ENCODE results near the gene FAM219A.

FAM219A gene

DNA sequence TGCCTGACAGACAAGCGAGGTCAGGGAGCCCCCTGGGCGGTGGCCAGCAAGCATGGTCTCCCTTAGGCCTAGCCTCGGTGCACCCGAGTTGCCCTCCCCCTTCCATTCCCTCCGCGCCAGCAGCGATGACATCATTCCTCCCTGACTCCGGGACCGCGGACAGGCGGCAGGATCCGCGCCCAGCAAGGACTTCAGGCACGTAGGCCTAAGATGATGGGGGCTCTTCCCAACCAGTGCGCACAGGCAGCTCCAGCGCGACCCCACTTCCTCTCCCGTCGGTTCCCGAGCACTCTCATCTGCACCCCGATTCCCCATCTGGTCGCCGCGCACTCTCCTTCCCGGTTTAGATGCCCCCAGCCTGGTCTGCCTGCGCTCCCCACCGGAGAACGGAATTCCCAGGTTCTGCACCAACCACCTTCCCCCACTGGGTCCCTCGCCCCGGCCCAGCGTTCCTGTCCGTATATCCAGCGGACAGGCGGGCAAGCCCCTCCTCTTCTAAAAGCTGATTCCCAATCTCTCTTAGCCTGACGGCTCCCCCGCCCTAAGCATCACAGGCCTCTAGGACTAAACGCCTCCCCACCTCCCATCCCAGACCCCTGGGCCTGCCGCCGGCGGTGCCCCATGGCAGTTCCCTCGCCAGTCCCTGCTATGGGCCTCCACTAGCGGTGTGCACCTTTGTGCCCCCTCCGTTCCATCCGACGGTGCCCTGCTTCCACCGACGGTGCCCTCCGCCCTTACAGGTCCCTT lies 931 bp downstream of the FAM219A start (continued):
- no peak for TF ChIP-seq MEIS1 (CRISPR knock-in tag; IDR thresholded peaks at IDR 0.05; ENCODE audit: borderline replicate concordance)
- TF ChIP-seq ZNF600 (tag by site-specific recombination; IDR thresholded peaks at IDR 0.05), result peak; percentile 98
- peak; percentile 93 for TF ChIP-seq ZNF501 (tag by site-specific recombination; IDR thresholded peaks at IDR 0.05)
- peak; percentile 90 for TF ChIP-seq ZNF335 (tag by site-specific recombination; conservative IDR thresholded peaks at IDR 0.05)
- TF ChIP-seq ZNF560 (tag by site-specific recombination; IDR thresholded peaks at IDR 0.05; ENCODE audit: borderline replicate concordance), result no peak
- no peak for TF ChIP-seq ZNF654 (tag by site-specific recombination; IDR thresholded peaks at IDR 0.05; ENCODE audit: low read depth)
- TF ChIP-seq, protein P1, sequence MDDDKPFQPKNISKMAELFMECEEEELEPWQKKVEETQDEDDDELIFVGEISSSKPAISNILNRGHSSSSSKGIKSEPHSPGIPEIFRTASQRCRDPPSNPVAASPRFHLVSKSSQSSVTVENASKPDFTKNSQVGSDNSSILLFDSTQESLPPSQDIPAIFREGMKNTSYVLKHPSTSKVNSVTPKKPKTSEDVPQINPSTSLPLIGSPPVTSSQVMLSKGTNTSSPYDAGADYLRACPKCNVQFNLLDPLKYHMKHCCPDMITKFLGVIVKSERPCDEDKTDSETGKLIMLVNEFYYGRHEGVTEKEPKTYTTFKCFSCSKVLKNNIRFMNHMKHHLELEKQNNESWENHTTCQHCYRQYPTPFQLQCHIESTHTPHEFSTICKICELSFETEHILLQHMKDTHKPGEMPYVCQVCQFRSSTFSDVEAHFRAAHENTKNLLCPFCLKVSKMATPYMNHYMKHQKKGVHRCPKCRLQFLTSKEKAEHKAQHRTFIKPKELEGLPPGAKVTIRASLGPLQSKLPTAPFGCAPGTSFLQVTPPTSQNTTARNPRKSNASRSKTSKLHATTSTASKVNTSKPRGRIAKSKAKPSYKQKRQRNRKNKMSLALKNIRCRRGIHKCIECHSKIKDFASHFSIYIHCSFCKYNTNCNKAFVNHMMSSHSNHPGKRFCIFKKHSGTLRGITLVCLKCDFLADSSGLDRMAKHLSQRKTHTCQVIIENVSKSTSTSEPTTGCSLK (tag by site-specific recombination; IDR thresholded peaks at IDR 0.05), result no peak
- TF ChIP-seq ZNF223 (tag by site-specific recombination; IDR thresholded peaks at IDR 0.05), result no peak
- TF ChIP-seq ZNF791 (tag by site-specific recombination; IDR thresholded peaks at IDR 0.05), result no peak
- TF ChIP-seq ZNF239 (tag by site-specific recombination; IDR thresholded peaks at IDR 0.05), result no peak
- TF ChIP-seq, protein P2, sequence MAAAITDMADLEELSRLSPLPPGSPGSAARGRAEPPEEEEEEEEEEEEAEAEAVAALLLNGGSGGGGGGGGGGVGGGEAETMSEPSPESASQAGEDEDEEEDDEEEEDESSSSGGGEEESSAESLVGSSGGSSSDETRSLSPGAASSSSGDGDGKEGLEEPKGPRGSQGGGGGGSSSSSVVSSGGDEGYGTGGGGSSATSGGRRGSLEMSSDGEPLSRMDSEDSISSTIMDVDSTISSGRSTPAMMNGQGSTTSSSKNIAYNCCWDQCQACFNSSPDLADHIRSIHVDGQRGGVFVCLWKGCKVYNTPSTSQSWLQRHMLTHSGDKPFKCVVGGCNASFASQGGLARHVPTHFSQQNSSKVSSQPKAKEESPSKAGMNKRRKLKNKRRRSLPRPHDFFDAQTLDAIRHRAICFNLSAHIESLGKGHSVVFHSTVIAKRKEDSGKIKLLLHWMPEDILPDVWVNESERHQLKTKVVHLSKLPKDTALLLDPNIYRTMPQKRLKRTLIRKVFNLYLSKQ (tag by site-specific recombination; IDR thresholded peaks at IDR 0.05; ENCODE audit: borderline replicate concordance), result no peak
- peak; percentile 84 for TF ChIP-seq ZBTB48 (tag by site-specific recombination; IDR thresholded peaks at IDR 0.05)
- TF ChIP-seq, protein P3, sequence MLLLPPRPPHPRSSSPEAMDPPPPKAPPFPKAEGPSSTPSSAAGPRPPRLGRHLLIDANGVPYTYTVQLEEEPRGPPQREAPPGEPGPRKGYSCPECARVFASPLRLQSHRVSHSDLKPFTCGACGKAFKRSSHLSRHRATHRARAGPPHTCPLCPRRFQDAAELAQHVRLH (tag by site-specific recombination; IDR thresholded peaks at IDR 0.05), result peak; percentile 21; the same call in 1 of the 2 replicates
- no peak for TF ChIP-seq ZNF701 (tag by site-specific recombination; IDR thresholded peaks at IDR 0.05)
- TF ChIP-seq RBAK (tag by site-specific recombination; IDR thresholded peaks at IDR 0.05), result no peak
- TF ChIP-seq, protein P4, sequence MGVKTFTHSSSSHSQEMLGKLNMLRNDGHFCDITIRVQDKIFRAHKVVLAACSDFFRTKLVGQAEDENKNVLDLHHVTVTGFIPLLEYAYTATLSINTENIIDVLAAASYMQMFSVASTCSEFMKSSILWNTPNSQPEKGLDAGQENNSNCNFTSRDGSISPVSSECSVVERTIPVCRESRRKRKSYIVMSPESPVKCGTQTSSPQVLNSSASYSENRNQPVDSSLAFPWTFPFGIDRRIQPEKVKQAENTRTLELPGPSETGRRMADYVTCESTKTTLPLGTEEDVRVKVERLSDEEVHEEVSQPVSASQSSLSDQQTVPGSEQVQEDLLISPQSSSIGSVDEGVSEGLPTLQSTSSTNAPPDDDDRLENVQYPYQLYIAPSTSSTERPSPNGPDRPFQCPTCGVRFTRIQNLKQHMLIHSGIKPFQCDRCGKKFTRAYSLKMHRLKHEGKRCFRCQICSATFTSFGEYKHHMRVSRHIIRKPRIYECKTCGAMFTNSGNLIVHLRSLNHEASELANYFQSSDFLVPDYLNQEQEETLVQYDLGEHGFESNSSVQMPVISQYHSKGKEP (tag by site-specific recombination; IDR thresholded peaks at IDR 0.05), result no peak
- 0 out of 2 replicates have a peak, but pooled peaks have one; percentile 19 for TF ChIP-seq ZNF777 (tag by site-specific recombination; IDR thresholded peaks at IDR 0.05; ENCODE audit: borderline replicate concordance)
- TF ChIP-seq ZNF426 (tag by site-specific recombination; IDR thresholded peaks at IDR 0.05), result no peak
- TF ChIP-seq, protein P5, sequence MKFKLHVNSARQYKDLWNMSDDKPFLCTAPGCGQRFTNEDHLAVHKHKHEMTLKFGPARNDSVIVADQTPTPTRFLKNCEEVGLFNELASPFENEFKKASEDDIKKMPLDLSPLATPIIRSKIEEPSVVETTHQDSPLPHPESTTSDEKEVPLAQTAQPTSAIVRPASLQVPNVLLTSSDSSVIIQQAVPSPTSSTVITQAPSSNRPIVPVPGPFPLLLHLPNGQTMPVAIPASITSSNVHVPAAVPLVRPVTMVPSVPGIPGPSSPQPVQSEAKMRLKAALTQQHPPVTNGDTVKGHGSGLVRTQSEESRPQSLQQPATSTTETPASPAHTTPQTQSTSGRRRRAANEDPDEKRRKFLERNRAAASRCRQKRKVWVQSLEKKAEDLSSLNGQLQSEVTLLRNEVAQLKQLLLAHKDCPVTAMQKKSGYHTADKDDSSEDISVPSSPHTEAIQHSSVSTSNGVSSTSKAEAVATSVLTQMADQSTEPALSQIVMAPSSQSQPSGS (tag by site-specific recombination; IDR thresholded peaks at IDR 0.05; ENCODE audit: low read depth), result peak; percentile 98
- TF ChIP-seq ZNF302 (tag by site-specific recombination; IDR thresholded peaks at IDR 0.05; ENCODE audit: low read depth), result no peak
- TF ChIP-seq, protein P6, sequence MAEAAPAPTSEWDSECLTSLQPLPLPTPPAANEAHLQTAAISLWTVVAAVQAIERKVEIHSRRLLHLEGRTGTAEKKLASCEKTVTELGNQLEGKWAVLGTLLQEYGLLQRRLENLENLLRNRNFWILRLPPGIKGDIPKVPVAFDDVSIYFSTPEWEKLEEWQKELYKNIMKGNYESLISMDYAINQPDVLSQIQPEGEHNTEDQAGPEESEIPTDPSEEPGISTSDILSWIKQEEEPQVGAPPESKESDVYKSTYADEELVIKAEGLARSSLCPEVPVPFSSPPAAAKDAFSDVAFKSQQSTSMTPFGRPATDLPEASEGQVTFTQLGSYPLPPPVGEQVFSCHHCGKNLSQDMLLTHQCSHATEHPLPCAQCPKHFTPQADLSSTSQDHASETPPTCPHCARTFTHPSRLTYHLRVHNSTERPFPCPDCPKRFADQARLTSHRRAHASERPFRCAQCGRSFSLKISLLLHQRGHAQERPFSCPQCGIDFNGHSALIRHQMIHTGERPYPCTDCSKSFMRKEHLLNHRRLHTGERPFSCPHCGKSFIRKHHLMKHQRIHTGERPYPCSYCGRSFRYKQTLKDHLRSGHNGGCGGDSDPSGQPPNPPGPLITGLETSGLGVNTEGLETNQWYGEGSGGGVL (tag by site-specific recombination; IDR thresholded peaks at IDR 0.05), result 0 out of 2 replicates have a peak, but pooled peaks have one; percentile 32
- TF ChIP-seq ZNF530 (tag by site-specific recombination; IDR thresholded peaks at IDR 0.05; ENCODE audit: low read depth), result peak; percentile 37; the same call in 1 of the 2 replicates
- TF ChIP-seq, protein P7, sequence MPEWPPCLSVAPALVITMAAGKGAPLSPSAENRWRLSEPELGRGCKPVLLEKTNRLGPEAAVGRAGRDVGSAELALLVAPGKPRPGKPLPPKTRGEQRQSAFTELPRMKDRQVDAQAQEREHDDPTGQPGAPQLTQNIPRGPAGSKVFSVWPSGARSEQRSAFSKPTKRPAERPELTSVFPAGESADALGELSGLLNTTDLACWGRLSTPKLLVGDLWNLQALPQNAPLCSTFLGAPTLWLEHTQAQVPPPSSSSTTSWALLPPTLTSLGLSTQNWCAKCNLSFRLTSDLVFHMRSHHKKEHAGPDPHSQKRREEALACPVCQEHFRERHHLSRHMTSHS (tag by site-specific recombination; IDR thresholded peaks at IDR 0.05), result no peak
- TF ChIP-seq ZNF677 (tag by site-specific recombination; IDR thresholded peaks at IDR 0.05), result no peak
- TF ChIP-seq ZXDB (tag by site-specific recombination; IDR thresholded peaks at IDR 0.05), result peak; percentile 86
- no peak for TF ChIP-seq ZSCAN23 (tag by site-specific recombination; IDR thresholded peaks at IDR 0.05)
- no peak for TF ChIP-seq MZF1 (tag by site-specific recombination; IDR thresholded peaks at IDR 0.05; ENCODE audit: borderline replicate concordance)
- peak; percentile 92 for TF ChIP-seq IKZF3 (tag by site-specific recombination; IDR thresholded peaks at IDR 0.05)
- no peak; the same call in 1 of the 2 replicates for TF ChIP-seq ZNF561 (tag by site-specific recombination; IDR thresholded peaks at IDR 0.05; ENCODE audit: borderline replicate concordance)
- TF ChIP-seq TCF7L2 (IDR thresholded peaks at IDR 0.05; ENCODE audit: borderline replicate concordance, low read depth, low read length), result no peak

Measured in HEK293 (cell line).